ENCODE results near the gene PTTG1IP2.

The PTTG1IP2 gene

GRCh38 chr7:90560730-90561129 is 91.3 kb downstream of the PTTG1IP2 start:
- DNase-seq (ENCODE audit: low read depth, low spot score), result no peak

All from iPS DF 19.7 (cell line).